ENCODE results near the gene TTC21B.
"Not testable (repeated sequence)": the region's sequence is repeated elsewhere in the genome, so short reads cannot be mapped to it uniquely, and the experiment has no call there.

The TTC21B gene

GRCh38 chr2:165953655-165954606 is at the start of gene TTC21B:
Gene TTC21B (minus strand): TSS chr2:165953776. CDS start chr2:165953705, 71 bp downstream.
- DNase-seq, result peak; percentile 94

DNA sequence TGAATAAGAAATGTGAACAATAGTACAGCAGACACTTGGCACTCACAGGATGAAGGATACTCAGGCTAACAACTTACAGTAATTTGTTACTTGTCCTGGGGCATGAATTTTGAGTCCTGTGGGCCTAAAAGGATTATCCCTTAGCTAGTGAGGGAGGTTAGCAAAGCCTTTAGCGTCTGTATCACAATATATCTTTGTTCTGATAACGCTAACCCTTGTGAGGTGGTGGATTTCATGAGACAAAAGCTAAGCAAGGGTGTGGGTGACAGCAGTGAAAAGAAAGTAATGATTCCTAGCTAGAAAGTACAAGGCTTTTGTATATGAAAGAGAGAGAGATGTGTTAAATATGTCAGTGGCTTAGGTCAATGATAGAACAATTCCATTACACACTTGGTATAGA is 46.8 kb upstream of the TTC21B start:
- DNase-seq, result no peak

GRCh38 chr2:165990846-165991245 is 37.3 kb upstream of the TTC21B start:
- DNase-seq, result no peak

GRCh38 chr2:165989851-165990250 is 36.3 kb upstream of the TTC21B start:
- no peak for DNase-seq

GRCh38 chr2:165985120-165985519 is 31.5 kb upstream of the TTC21B start:
- DNase-seq, result no peak

DNA sequence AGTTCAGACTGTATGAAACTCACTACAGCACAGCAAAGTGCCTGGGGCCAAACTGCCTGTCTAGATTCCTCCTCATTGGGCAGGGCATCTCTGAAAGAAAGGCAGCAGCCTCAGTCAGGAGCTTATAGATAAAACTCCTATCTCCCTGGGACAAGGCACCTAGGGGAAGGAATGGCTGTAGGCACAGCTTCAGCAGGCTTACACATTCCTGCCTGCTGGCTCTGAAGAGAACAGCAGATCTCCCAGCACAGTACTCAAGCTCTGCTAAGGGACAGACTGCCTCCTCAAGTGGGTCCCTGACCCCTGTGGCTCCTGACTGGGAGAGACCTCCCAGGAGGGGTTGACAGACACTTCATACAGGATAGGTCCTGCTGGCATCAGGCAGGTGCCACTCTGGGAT is 18.6 kb upstream of the TTC21B start:
- not testable (repeated sequence) for DNase-seq

DNA sequence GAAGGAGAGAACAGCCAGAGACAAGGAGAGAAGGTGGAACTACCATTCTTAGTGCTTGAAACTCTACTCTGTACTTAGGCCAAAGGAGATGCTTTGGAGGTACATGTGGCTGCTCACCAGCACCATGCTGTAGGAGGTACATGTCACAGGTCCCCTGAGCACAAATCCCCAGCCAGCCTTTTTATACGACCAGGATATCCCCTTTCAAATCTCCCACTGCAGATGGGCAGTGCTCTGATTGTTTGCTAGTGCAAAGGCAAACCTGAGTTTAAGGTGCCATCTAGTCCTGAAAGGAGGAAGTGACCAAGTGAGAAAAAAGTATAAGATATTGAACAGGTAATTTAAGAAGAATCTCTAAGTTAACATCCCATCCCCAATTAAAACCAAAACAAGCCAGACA is 17.1 kb upstream of the TTC21B start:
- DNase-seq, result no peak

DNA sequence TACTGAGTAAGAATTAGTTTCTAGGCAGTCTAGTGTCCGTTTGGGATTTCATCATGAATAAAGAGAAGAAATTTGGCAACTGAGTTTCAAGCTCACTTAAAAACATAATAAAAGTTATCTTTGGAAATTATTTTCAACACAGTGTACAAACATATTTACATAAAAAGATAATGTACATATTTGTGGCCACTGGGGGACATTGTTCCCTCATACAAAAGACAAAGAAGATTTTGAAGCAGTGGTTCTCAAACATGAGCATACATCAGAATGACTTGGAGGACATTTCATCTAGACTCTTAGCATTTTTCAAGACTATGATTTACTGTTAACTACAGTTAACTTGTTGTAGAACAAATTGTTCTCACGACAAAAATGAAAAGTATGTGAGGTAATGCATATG is 15.7 kb upstream of the TTC21B start:
- DNase-seq, result no peak

DNA sequence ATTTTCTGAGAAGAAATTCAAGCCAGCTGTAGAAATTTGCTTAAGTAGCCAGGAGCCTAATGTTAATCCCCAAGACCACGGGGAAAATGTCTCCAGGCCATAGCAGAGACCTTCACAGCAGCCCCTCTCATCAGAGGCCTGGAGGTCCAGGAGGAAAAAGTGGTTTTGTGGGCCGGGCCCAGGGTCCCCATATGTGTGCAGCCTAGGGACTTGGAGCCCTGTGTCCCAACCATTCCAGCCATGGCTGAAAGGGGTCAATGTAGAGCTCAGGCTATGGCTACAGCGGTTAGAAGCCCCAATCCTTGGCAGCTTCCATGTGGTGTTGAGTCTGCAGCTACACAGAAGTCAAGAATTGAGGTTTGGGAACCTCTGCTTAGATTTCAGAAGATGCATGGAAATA is 14.2 kb upstream of the TTC21B start:
- no peak for DNase-seq

GRCh38 chr2:165961818-165962217 is 8.2 kb upstream of the TTC21B start:
- DNase-seq, result no peak

- no peak for DNase-seq
Measured at GRCh38 chr2:165959371-165959770, 5.8 kb upstream of the TTC21B start.

DNA sequence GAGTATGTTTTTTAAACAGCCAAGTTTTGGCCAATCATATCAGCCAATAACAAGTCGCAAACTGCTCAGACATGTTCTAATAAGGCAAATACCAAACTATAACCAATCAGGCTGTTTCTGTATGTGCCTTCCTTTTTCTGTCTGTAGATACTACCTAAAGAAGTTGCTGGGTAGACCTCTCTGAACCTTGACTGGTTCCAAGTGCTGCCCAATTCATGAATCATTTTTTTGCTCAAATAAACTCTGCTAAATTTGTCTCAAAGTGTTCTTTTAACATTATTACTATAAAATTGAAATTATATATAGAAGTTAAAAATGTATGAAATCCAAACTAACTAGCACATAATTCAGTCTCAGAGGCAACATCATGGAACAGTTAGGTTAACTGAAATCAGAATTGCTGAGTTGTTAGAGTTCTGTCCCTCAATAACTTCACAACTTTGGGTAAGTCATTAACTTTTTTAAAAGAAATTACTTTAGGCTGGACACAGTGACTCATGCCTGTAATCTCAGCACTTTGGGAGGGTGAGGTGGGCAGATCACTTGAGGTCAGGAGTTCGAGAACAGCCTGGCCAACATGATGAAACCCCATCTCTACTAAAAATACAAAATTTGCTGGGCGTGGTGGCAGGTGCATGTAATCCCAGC is 4.9 kb upstream of the TTC21B start:
- DNase-seq, result no peak

DNA sequence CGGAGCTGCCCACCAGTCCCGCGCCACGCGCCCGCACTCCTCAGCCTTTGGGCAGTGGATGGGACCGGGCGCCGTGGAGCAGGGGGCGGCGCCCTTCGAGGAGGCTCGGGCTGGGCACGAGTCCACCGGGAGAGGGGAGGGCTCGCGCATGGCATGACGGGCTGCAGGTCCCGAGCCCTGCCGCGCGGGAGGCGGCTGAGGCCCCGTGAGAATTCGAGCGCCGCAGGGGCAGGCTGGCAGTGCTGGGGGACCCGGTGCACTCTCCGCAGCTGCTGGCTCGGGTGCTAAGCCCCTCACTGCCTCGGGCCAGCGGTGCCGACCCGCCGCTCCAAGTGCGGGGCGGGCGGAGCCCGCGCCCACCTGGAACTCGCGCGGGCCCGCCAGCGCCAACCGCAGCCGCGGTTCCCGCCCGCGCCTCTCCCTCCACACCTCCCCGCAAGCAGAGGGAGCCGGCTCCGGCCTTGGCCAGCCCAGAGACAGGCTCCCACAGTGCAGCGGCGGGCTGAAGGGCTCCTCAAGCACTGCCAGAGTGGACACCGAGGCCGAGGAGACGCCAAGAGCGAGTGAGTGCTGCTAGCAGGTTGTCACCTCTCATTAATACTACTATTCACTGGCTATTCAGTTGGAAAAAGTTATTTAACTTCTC is 3.6 kb upstream of the TTC21B start:
- DNase-seq, result no peak

- DNase-seq, result no peak
Measured at GRCh38 chr2:165953306-165953654, 296 bp downstream of the TTC21B start.

- DNase-seq, result no peak
Measured at GRCh38 chr2:165952741-165953211, 800 bp downstream of the TTC21B start.

DNA sequence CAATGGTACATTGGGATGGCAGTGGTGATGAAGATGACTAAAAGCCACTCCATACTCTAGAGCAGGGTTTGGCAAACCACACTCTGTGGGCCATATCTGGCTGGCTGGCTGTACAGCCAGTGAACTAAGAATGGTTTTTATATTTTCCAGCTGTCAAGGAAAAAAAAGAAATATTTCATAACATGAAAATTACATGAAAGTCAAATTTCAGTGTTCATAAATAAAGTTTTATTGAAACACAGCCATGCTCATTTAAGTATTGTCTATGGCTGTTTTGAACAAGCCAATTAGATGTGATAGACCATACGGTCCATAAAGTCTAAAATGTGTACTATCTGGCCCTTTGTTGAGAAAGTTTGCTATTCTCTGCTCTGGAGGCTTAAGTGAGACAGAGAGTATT is 1.5 kb downstream of the TTC21B start:
- DNase-seq, result no peak

GRCh38 chr2:165950438-165950837 is 3.1 kb downstream of the TTC21B start:
- no peak for DNase-seq

GRCh38 chr2:165941827-165942226 is 11.7 kb downstream of the TTC21B start:
- no peak for DNase-seq

GRCh38 chr2:165938237-165938636 is 15.3 kb downstream of the TTC21B start:
- no peak for DNase-seq

GRCh38 chr2:165933211-165933910 is 20.2 kb downstream of the TTC21B start:
- no peak for DNase-seq

DNA sequence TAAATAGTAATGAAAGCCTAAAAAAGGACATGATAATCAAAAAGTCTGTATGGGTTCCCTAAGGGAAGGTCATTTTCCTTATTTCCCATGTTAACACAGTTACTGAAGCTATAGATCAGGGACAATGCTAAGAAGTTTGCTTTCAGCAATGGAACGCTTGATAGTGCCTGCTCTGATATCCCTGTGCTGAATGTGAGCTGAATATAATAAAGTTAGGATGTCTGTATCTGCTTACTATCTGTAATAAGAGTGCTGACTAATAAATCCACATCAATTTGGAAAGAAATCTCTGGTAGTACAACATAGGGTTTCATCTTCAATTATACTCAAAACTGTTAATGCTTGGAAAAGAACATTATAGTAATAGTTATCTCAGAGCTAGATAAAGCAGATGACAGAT is 25.8 kb downstream of the TTC21B start:
- DNase-seq, result no peak

DNA sequence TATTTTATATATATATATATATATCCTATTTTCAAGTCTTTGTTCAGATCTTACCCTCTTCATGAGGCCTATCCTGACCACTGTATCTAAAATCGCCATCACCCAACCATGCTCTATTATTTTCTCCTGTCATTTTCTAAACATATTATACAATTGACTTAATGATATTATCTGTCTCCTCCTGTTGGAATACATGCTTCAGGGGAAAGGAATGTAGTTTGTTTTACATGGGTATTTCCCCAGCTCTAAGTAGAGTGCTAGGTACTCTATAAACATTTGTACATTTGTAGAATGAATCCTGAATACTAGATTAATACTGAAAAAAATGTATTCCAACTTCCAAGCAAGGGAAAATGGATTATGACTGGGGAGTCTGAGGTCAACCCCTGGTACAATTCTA is 26.2 kb downstream of the TTC21B start:
- no peak for DNase-seq

DNA sequence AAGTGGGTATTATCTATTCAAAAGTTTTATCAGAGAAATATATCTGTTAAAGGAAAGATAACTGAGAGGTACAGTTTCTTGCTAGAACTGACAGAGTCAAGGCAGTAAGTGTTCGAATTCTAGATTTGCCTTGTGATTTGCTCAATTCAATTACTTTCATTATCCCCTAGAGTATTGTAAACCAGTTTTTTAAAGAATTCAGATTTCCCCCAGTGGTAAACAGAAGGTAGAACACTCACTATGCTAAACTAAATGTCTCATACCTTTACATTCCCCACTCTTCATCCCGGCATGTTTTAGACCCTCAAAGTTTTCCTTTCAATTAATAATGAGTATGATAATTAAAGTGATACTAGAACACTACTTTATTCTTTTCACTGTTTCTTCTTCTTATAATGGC is 28.6 kb downstream of the TTC21B start:
- no peak for DNase-seq
